ENCODE results near the gene CAPN12. TPM values are rescaled to one million over a fixed set of nuclear protein-coding genes. Genes with fewer than 3 reads are reported as not detected.

Gene CAPN12
- total and polyA plus RNA-seq, 2 of the 8 experiments (the other 6 are each of a cell fraction or from before 2014, with no cell fraction given) = 8.8 to 20.0 TPM

DNA sequence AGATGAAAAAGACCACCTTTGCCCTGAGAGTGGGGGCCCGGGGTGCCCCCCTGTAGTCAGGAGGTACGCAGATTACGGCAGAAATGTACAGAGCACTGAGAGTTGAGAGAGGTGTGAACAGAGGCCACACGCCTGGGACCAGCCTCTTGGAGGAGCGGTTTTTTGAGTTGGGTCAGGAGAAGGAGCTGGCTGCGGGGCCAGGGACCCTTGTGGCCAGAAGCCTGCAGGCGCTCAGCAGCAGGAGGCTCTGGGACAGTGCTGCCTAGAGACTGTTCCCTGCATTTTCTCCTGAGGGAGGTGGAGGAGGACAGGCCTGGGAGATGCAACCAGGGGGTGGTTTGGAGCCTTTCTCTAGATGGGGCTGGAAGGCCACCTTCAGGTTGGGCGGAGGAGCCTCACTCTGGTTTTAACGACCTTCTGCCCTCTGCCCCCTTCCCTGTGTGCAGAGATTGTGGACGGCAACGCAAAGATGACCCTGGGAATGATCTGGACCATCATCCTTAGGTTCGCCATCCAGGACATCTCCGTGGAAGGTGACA, 39.7 kb downstream of the CAPN12 start:
- no peak overlapping the region for H4K91ac ChIP-seq (replicated peaks; ENCODE audit: insufficient read length, low read length)
- H4K5ac ChIP-seq (ENCODE audit: insufficient read length, low read depth, low read length) = no peak overlapping the region
- no peak overlapping the region for H2AK5ac ChIP-seq (ENCODE audit: low read depth, low read length)
- no peak overlapping the region for H3K14ac ChIP-seq (ENCODE audit: insufficient read length)
- H3K4me2 ChIP-seq (ENCODE audit: insufficient read depth in 1 of 2, low read depth in 2 of 2, low read length in 2 of 2) = no peak overlapping the region
- no peak overlapping the region for H2BK120ac ChIP-seq (replicated peaks; ENCODE audit: low read depth, low read length)
- peaks cover 0 to 4% of the 10 kb centered on the region in 2 experiments; a peak in 1 of 4 replicates for H3K79me2 ChIP-seq (ENCODE audit: control insufficient read depth in 1 of 2, insufficient read depth in 2 of 2, low read length in 2 of 2)
- POLR2A ChIA-PET (ENCODE audit: partially characterized antibody) = interaction anchor here (0.8 to 3.2 kb wide), 5 partner anchors 8 to 18 kb away, joined by 3 to 9 read pairs (median 3); no protein-coding TSS in a partner anchor
- no peak overlapping the region for H3K4ac ChIP-seq (replicated peaks; ENCODE audit: insufficient read length, low read depth, low read length)
- FAIRE-seq (no peak), DNase-seq (ENCODE audit: low read depth in 1 of 2, low spot score in 2 of 2) (no peak)
- no peaks in the 10 kb centered on the region; a peak in 1 of 7 replicates for H3K27me3 ChIP-seq (replicated peaks in 1 of 4; ENCODE audit: control insufficient read depth in 3 of 4, extremely low read depth in 1 of 4, insufficient read depth in 3 of 4, low read length in 3 of 4)
- no peaks in the 10 kb centered on the region for H3K23me2 ChIP-seq (ENCODE audit: low read depth, low read length)
- H4K8ac ChIP-seq (ENCODE audit: extremely low read depth, insufficient read depth, low read length) = no peak overlapping the region
- peaks cover 11% of the 10 kb centered on the region for H3K79me1 ChIP-seq (ENCODE audit: low read depth, low read length)
- H3K18ac ChIP-seq (ENCODE audit: extremely low read depth, low read length) = no peak overlapping the region
- no peak overlapping the region for H3K4me3 ChIP-seq (ENCODE audit: extremely low read depth in 1 of 4, insufficient read depth in 2 of 4, low read depth in 3 of 4, low read length in 4 of 4)
- H2BK12ac ChIP-seq (ENCODE audit: low read depth, low read length) = no peak overlapping the region
- H2BK15ac ChIP-seq (ENCODE audit: low read length) = no peak overlapping the region
- WGBS, 2 experiments (ENCODE audit: extremely low coverage in 1 of 2, insufficient coverage in 1 of 2, insufficient read length in 1 of 2, insufficient replicate concordance in 2 of 2, low coverage in 1 of 2, low lambda C conversion rate in 2 of 2, missing lambda C conversion rate in 1 of 2) = 88% methylated on average over 13 of the region's 13 CpGs; no CpG with 5 or more reads in 1 of the 2 experiments
- peaks cover 44 to 82% (median 59%) of the 10 kb centered on the region in 4 experiments for H3K36me3 ChIP-seq (ENCODE audit: control insufficient read depth in 2 of 4, insufficient read depth in 4 of 4, low read length in 3 of 4)
- peaks cover 8 to 14% of the 10 kb centered on the region in 2 experiments for H4K20me1 ChIP-seq (replicated peaks in 1 of 2; ENCODE audit: control insufficient read depth in 1 of 2, insufficient read depth in 2 of 2, low read length in 2 of 2)
- CTCF ChIA-PET (ENCODE audit: partially characterized antibody) = interaction anchor here (0.8 to 6.2 kb wide), 9 partner anchors 13 to 68 kb away, joined by 3 to 39 read pairs (median 4); no protein-coding TSS in a partner anchor
- peak; percentile 31 to 43; a peak in 3 of 4 replicates for TF ChIP-seq RAD21 (IDR thresholded peaks at IDR 0.05 in 1 of 2, conservative IDR thresholded peaks at IDR 0.05 in 1 of 2; ENCODE audit: low read depth in 2 of 2, low read length in 2 of 2)
- no peak for TF ChIP-seq HDAC6 (IDR thresholded peaks at IDR 0.05; ENCODE audit: low read depth, low read length)
- TF ChIP-seq CTCF (IDR thresholded peaks at IDR 0.05; ENCODE audit: control extremely low read depth in 1 of 3, insufficient read depth in 1 of 3, low read depth in 1 of 3, low read length in 3 of 3) = peak in 1 of 3 experiments; percentile 16; a peak in 1 of 4 replicates
- H2AFZ ChIP-seq (ENCODE audit: low read length) = no peak overlapping the region
- H3K27ac ChIP-seq (ENCODE audit: low read depth, low read length) = no peak overlapping the region
- no peak overlapping the region for H3K9ac ChIP-seq (replicated peaks in 1 of 4; ENCODE audit: extremely low read depth in 1 of 4, low read depth in 3 of 4, low read length in 3 of 4)
- H2BK20ac ChIP-seq (ENCODE audit: low read length) = no peak overlapping the region
- no peaks in the 10 kb centered on the region for H3K4me1 ChIP-seq (replicated peaks in 1 of 4; ENCODE audit: control insufficient read depth in 3 of 4, insufficient read depth in 4 of 4, low read length in 3 of 4)
- no peaks in the 10 kb centered on the region for H3K9me3 ChIP-seq (ENCODE audit: insufficient read depth in 2 of 2, low read depth in 1 of 2, low read length in 1 of 2)
- H2BK5ac ChIP-seq (ENCODE audit: low read depth, low read length) = no peak overlapping the region
- H3K23ac ChIP-seq (ENCODE audit: insufficient read length) = no peak overlapping the region
- no peak overlapping the region for H3K56ac ChIP-seq (replicated peaks; ENCODE audit: insufficient read length, low read depth, low read length)
